Upper lobe of right lung (tissue), 1 donor: ENCODE measurements around the gene CACNB4. TPM values are rescaled to one million over a fixed set of nuclear protein-coding genes. Genes with fewer than 3 reads are reported as not detected.
A peak's percentile ranks its signal among the peaks of the same experiment; 100 is the strongest.

Experiments
- ATAC-seq: fragments of 200-7000 bp; cut with Tn5 transposase; one replicate; pipeline ENCODE4 v1.9.1; 2020; ENCODE audit warnings: mild to moderate bottlenecking, moderate library complexity
- DNase-seq: peaks from one replicate; pipeline ENCODE4 v3.0.0-alpha.2; 2020
- H3K27ac ChIP-seq: fragments of 200-600 bp; one replicate; pipeline ENCODE4 v1.8.0; 2022
- H3K27me3 ChIP-seq: fragments of 200-600 bp; one replicate; pipeline ENCODE4 v1.8.0; 2022; ENCODE audit warnings: mild to moderate bottlenecking
- H3K36me3 ChIP-seq: fragments of 200-600 bp; one replicate; pipeline ENCODE4 v1.8.0; 2022
- H3K4me1 ChIP-seq: fragments of 200-600 bp; one replicate; pipeline ENCODE4 v1.8.0; 2022
- H3K4me3 ChIP-seq: fragments of 200-600 bp; one replicate; pipeline ENCODE4 v1.8.0; 2022; ENCODE audit warnings: mild to moderate bottlenecking
- H3K9me3 ChIP-seq: fragments of 200-600 bp; one replicate; pipeline ENCODE4 v1.8.0; 2022
- CTCF ChIP-seq: fragments of 200-600 bp; IDR thresholded peaks from one replicate; pipeline ENCODE4 v1.8.0; 2022; ENCODE audit warnings: antibody characterized with exemption
- intact Hi-C: fragments of 100-400 bp; cut with DNase I; formaldehyde crosslinking; loops from one replicate; pipeline ENCODE4 v1.11.0; 2022
- total RNA-seq: library from RNA; stranded (reverse); fragmentation: NEBNext Ultra II Directional; extraction: Animal tissue kit (Norgen Biotek cat#: 25700); gene quantifications from one replicate; pipeline ENCODE4 v1.2.1, GENCODE V29; 2021
- donor health status: DM: no; HTN: yes; CAD: no; lungs with severe emphysema.

The CACNB4 gene
- total RNA-seq, 1 donor from 2014 or later, result 15.3 TPM

GRCh38 chr2:151853070-151853758, 245.6 kb downstream of the CACNB4 start:
- ATAC-seq (no peak), DNase-seq (no peak)
- intact Hi-C loops, result no loop called here
- Histone ChIP-seq H3K36me3 (no peaks in the 10 kb centered on the region), H3K27ac (no peak overlapping the region), H3K4me3 (no peak overlapping the region), H3K27me3 (no peaks in the 10 kb centered on the region), H3K9me3 (no peaks in the 10 kb centered on the region), H3K4me1 (peaks cover 6% of the 10 kb centered on the region)
- no peak for TF ChIP-seq CTCF

GRCh38 chr2:151852260-151853069, 246.4 kb downstream of the CACNB4 start:
- no peak for DNase-seq
- no peaks in the 10 kb centered on the region for H3K9me3 ChIP-seq
- H3K4me1 ChIP-seq, result peaks cover 6% of the 10 kb centered on the region
- no peak overlapping the region for H3K27ac ChIP-seq
- H3K36me3 ChIP-seq, result no peaks in the 10 kb centered on the region
- no peak overlapping the region for H3K4me3 ChIP-seq
- TF ChIP-seq CTCF, result no peak
- ATAC-seq, result no peak
- H3K27me3 ChIP-seq, result no peaks in the 10 kb centered on the region
- intact Hi-C loops, result no loop called here

- Histone ChIP-seq H3K36me3 (no peaks in the 10 kb centered on the region), H3K27ac (no peak overlapping the region), H3K27me3 (no peaks in the 10 kb centered on the region), H3K4me3 (no peak overlapping the region), H3K9me3 (no peaks in the 10 kb centered on the region), H3K4me1 (peaks cover 6% of the 10 kb centered on the region)
- intact Hi-C loops, result no loop called here
- ATAC-seq (peak; percentile 63), DNase-seq (no peak)
- no peak for TF ChIP-seq CTCF
These were observed 247.1 kb downstream of the CACNB4 start for GRCh38 chr2:151851761-151852160.

GRCh38 chr2:151849413-151850010, 249.3 kb downstream of the CACNB4 start:
- no peaks in the 10 kb centered on the region for H3K36me3 ChIP-seq
- DNase-seq (no peak), ATAC-seq (peak; percentile 83)
- no peak for TF ChIP-seq CTCF
- H3K4me1 ChIP-seq, result peaks cover 6% of the 10 kb centered on the region
- no peak overlapping the region for H3K27ac ChIP-seq
- no peaks in the 10 kb centered on the region for H3K9me3 ChIP-seq
- H3K27me3 ChIP-seq, result no peaks in the 10 kb centered on the region
- H3K4me3 ChIP-seq, result no peak overlapping the region
- intact Hi-C loops, result no loop called here

- TF ChIP-seq CTCF, result no peak
- Histone ChIP-seq H3K36me3 (no peaks in the 10 kb centered on the region), H3K4me3 (no peak overlapping the region), H3K9me3 (no peaks in the 10 kb centered on the region), H3K27ac (no peak overlapping the region), H3K4me1 (no peaks in the 10 kb centered on the region), H3K27me3 (no peaks in the 10 kb centered on the region)
- DNase-seq (no peak), ATAC-seq (no peak)
- intact Hi-C loops, result no loop called here
These were observed 253.0 kb downstream of the CACNB4 start for GRCh38 chr2:151845884-151846283.
